WTC11 (cell line): Measurements from ENCODE around the gene SYTL5. TPM values are rescaled to one million over a fixed set of nuclear protein-coding genes. Genes with fewer than 3 reads are reported as not detected.

Source experiments
- ATAC-seq: fragments of 200-7000 bp; cut with Tn5 transposase; 2 replicates; pipeline ENCODE4 v1.10.0; 2021; ENCODE audit warnings: mild to moderate bottlenecking, moderate library complexity
- CTCF ChIA-PET: fragments of 300-600 bp; sonication (Branson Sonifier 250); formaldehyde crosslinking; loops from one replicate; lab custom pipeline; 2021; ENCODE audit warnings: antibody characterized with exemption; lab: Charles Lee
- POLR2A ChIA-PET: fragments of 350-600 bp; sonication (Branson Sonifier 250); formaldehyde crosslinking; loops from one replicate; lab custom pipeline; 2021; ENCODE audit warnings: antibody characterized with exemption; lab: Charles Lee
- DNase-seq: peaks from one replicate; pipeline ENCODE4 v3.0.0; 2021; ENCODE audit warnings: low spot score
- H3K27ac Mint-ChIP-seq: 2 replicates; pipeline ENCODE4 v1.8.0; 2021; ENCODE audit warnings: mixed read lengths
- H3K27me3 Mint-ChIP-seq: 2 replicates; pipeline ENCODE4 v1.8.0; 2021; ENCODE audit warnings: low read depth, mild to moderate bottlenecking, moderate library complexity, mixed read lengths
- H3K36me3 Mint-ChIP-seq: 2 replicates; pipeline ENCODE4 v1.8.0; 2021; ENCODE audit warnings: mixed read lengths
- H3K4me1 Mint-ChIP-seq: 2 replicates; pipeline ENCODE4 v1.8.0; 2022; ENCODE audit warnings: mixed read lengths
- H3K4me3 Mint-ChIP-seq: 2 replicates; pipeline ENCODE4 v1.8.0; 2021; ENCODE audit warnings: mild to moderate bottlenecking, moderate library complexity, mixed read lengths
- H3K9me3 Mint-ChIP-seq: 2 replicates; pipeline ENCODE4 v1.8.0; 2021; ENCODE audit warnings: mixed read lengths
- AFF4 ChIP-seq: sonication (generic); formaldehyde crosslinking; IDR thresholded peaks from 2 replicates; pipeline ENCODE4 v1.8.1; 2023; ENCODE audit warnings: mild to moderate bottlenecking, missing genetic modification reagents, borderline replicate concordance
- ATF1 ChIP-seq: sonication (generic); formaldehyde crosslinking; IDR thresholded peaks from 2 replicates; pipeline ENCODE4 v1.8.1; 2023; ENCODE audit warnings: mild to moderate bottlenecking, moderate library complexity, missing genetic modification reagents
- CBFB ChIP-seq: sonication (generic); formaldehyde crosslinking; IDR thresholded peaks from 2 replicates; pipeline ENCODE4 v1.8.1; 2022; ENCODE audit warnings: mild to moderate bottlenecking, low read depth, missing genetic modification reagents
- CREM ChIP-seq: sonication (generic); formaldehyde crosslinking; IDR thresholded peaks from 2 replicates; pipeline ENCODE4 v1.8.1; 2022; ENCODE audit warnings: mild to moderate bottlenecking, missing genetic modification reagents, moderate library complexity
- CTCF ChIP-seq: fragments of 200-600 bp; IDR thresholded peaks from 2 replicates; pipeline ENCODE4 v1.8.0; 2022; ENCODE audit warnings: antibody characterized with exemption
- ELF4 ChIP-seq: sonication (generic); formaldehyde crosslinking; IDR thresholded peaks from 2 replicates; pipeline ENCODE4 v1.8.1; 2022; ENCODE audit warnings: low read depth, mild to moderate bottlenecking, moderate library complexity, missing genetic modification reagents
- ERG ChIP-seq: fragments of 250-450 bp; sonication (Bioruptor Pico); IDR thresholded peaks from 2 replicates; pipeline ENCODE4 v1.8.0; 2021; ENCODE audit warnings: mild to moderate bottlenecking
- FOXK1 ChIP-seq: sonication (generic); formaldehyde crosslinking; IDR thresholded peaks from 2 replicates; pipeline ENCODE4 v1.8.0; 2022; ENCODE audit warnings: mild to moderate bottlenecking, moderate library complexity, missing genetic modification reagents
- FOXP1 ChIP-seq: sonication (generic); formaldehyde crosslinking; IDR thresholded peaks from 2 replicates; pipeline ENCODE4 v1.8.0; 2022; ENCODE audit warnings: missing genetic modification reagents, mild to moderate bottlenecking, moderate library complexity, borderline replicate concordance
- GABPB1 ChIP-seq: sonication (generic); formaldehyde crosslinking; IDR thresholded peaks from 2 replicates; pipeline ENCODE4 v1.8.1; 2023; ENCODE audit warnings: mild to moderate bottlenecking, missing genetic modification reagents
- GTF2I ChIP-seq: fragments of 250-450 bp; sonication (Bioruptor Pico); conservative IDR thresholded peaks from 2 replicates; pipeline ENCODE4 v1.4.0; 2021; ENCODE audit warnings: mild to moderate bottlenecking
- IRF1 ChIP-seq: sonication (generic); formaldehyde crosslinking; IDR thresholded peaks from 2 replicates; pipeline ENCODE4 v1.8.0; 2023; ENCODE audit warnings: missing genetic modification reagents
- IRF2 ChIP-seq: sonication (generic); formaldehyde crosslinking; IDR thresholded peaks from 2 replicates; pipeline ENCODE4 v1.8.0; 2022; ENCODE audit warnings: low read depth, missing genetic modification reagents, borderline replicate concordance
- JAZF1 ChIP-seq: fragments of 250-450 bp; sonication (Bioruptor Pico); IDR thresholded peaks from 2 replicates; pipeline ENCODE4 v1.9.0; 2021; ENCODE audit warnings: moderate library complexity, mild to moderate bottlenecking, inconsistent platforms
- MLX ChIP-seq: sonication (generic); formaldehyde crosslinking; IDR thresholded peaks from 2 replicates; pipeline ENCODE4 v1.8.1; 2023; ENCODE audit warnings: mild to moderate bottlenecking, missing genetic modification reagents, moderate library complexity
- MXD4 ChIP-seq: fragments of 250-450 bp; sonication (Bioruptor Pico); IDR thresholded peaks from 2 replicates; pipeline ENCODE4 v1.8.0; 2021; ENCODE audit warnings: mild to moderate bottlenecking, moderate library complexity, borderline replicate concordance
- NR3C1 ChIP-seq: sonication (generic); formaldehyde crosslinking; conservative IDR thresholded peaks from 2 replicates; pipeline ENCODE4 v1.8.1; 2023; ENCODE audit warnings: low read depth, mild to moderate bottlenecking, missing genetic modification reagents
- PRRX2 ChIP-seq: fragments of 250-450 bp; sonication (Bioruptor Pico); IDR thresholded peaks from 2 replicates; pipeline ENCODE4 v1.8.0; 2021; ENCODE audit warnings: mild to moderate bottlenecking
- RORB ChIP-seq: fragments of 250-450 bp; sonication (Bioruptor Pico); IDR thresholded peaks from 2 replicates; pipeline ENCODE4 v1.9.0; 2021; ENCODE audit warnings: mild to moderate bottlenecking
- SOX15 ChIP-seq: fragments of 250-450 bp; sonication (Bioruptor Pico); IDR thresholded peaks from 2 replicates; pipeline ENCODE4 v1.9.0; 2021; ENCODE audit warnings: mild to moderate bottlenecking
- TEAD1 ChIP-seq: sonication (generic); formaldehyde crosslinking; IDR thresholded peaks from 2 replicates; pipeline ENCODE4 v1.8.0; 2022; ENCODE audit warnings: mild to moderate bottlenecking, missing genetic modification reagents
- ZBTB43 ChIP-seq: sonication (generic); formaldehyde crosslinking; IDR thresholded peaks from 2 replicates; pipeline ENCODE4 v1.8.1; 2023; ENCODE audit warnings: mild to moderate bottlenecking, missing genetic modification reagents
- ZNF138 ChIP-seq: sonication (generic); formaldehyde crosslinking; conservative IDR thresholded peaks from 2 replicates; pipeline ENCODE4 v1.8.1; 2022; ENCODE audit warnings: mild to moderate bottlenecking, moderate library complexity, missing genetic modification reagents
- ZNF232 ChIP-seq: sonication (generic); formaldehyde crosslinking; IDR thresholded peaks from 2 replicates; pipeline ENCODE4 v1.8.0; 2022; ENCODE audit warnings: mild to moderate bottlenecking, missing genetic modification reagents
- total RNA-seq: library from RNA; stranded (reverse); gene quantifications from 3 replicates; pipeline ENCODE4 v1.2.3, GENCODE V29; 2021

Gene SYTL5
- total RNA-seq, 1 experiment from 2014 or later = 0.26 TPM

GRCh38 chrX:38102240-38102639 lies 95.9 kb downstream of the SYTL5 start:
- ChIA-PET CTCF (no interaction called here), POLR2A (no interaction called here)
- DNase-seq (no peak), ATAC-seq (no peak)
- Mint-ChIP-seq H3K9me3 (no peaks in the 10 kb centered on the region), H3K27ac (no peak overlapping the region), H3K36me3 (no peaks in the 10 kb centered on the region), H3K4me3 (no peak overlapping the region), H3K4me1 (peaks cover 17% of the 10 kb centered on the region), H3K27me3 (peaks cover 7% of the 10 kb centered on the region; the same call in 1 of the 2 replicates)
- TF ChIP-seq PRRX2 (CRISPR knock-in tag) (no peak), MLX (no peak), CTCF (no peak), IRF2 (CRISPR knock-in tag) (no peak), JAZF1 (CRISPR knock-in tag) (no peak)

- DNase-seq = no peak
- no peaks in the 10 kb centered on the region for H3K9me3 Mint-ChIP-seq
- TF ChIP-seq MXD4 (CRISPR knock-in tag) (no peak), ATF1 (no peak), RORB (no peak), ELF4 (no peak)
- TF ChIP-seq, all 79 proteins: peak for 0
These were observed 96.5 kb downstream of the SYTL5 start for GRCh38 chrX:38102875-38103274.

GRCh38 chrX:38103857-38104812 lies 97.8 kb downstream of the SYTL5 start:
- Mint-ChIP-seq H3K4me3 (no peak overlapping the region), H3K4me1 (peaks cover 17% of the 10 kb centered on the region), H3K27ac (no peak overlapping the region), H3K9me3 (no peaks in the 10 kb centered on the region), H3K27me3 (peaks cover 7% of the 10 kb centered on the region; the same call in 1 of the 2 replicates), H3K36me3 (no peaks in the 10 kb centered on the region)
- ChIA-PET CTCF (no interaction called here), POLR2A (no interaction called here)
- DNase-seq (no peak), ATAC-seq (no peak)
- TF ChIP-seq FOXP1 (CRISPR knock-in tag) = no peak
- TF ChIP-seq GTF2I (CRISPR knock-in tag) = no peak
- no peak for TF ChIP-seq CBFB
- TF ChIP-seq TEAD1 (CRISPR knock-in tag) = no peak
- TF ChIP-seq IRF1 (CRISPR knock-in tag) = no peak
- TF ChIP-seq ZNF232 (CRISPR knock-in tag) = no peak
- TF ChIP-seq CREM (CRISPR knock-in tag) = no peak
- TF ChIP-seq AFF4 = no peak
- no peak for TF ChIP-seq ZNF138
- no peak for TF ChIP-seq ZBTB43 (CRISPR knock-in tag)
- TF ChIP-seq SOX15 = no peak
- no peak for TF ChIP-seq ERG (CRISPR knock-in tag)
- no peak for TF ChIP-seq FOXK1 (CRISPR knock-in tag)
- TF ChIP-seq NR3C1 (CRISPR knock-in tag) = no peak
- no peak for TF ChIP-seq GABPB1 (CRISPR knock-in tag)

More at GRCh38 chrX:38102875-38103274, 96.5 kb downstream of the SYTL5 start:
- CTCF ChIA-PET = no interaction called here
- Mint-ChIP-seq H3K4me1 (peaks cover 17% of the 10 kb centered on the region), H3K4me3 (no peak overlapping the region), H3K36me3 (no peaks in the 10 kb centered on the region), H3K27ac (no peak overlapping the region), H3K27me3 (peaks cover 7% of the 10 kb centered on the region; the same call in 1 of the 2 replicates)
- POLR2A ChIA-PET = no interaction called here
- no peak for ATAC-seq
